H1 (cell line): ENCODE data around the gene MYCBPAP. TPM values are rescaled to one million over a fixed set of nuclear protein-coding genes. Genes with fewer than 3 reads are reported as not detected.

Experiments used
- CHD2 ChIP-seq: IDR thresholded peaks from 2 replicates; pipeline ENCODE4 v1.6.1; 2012; ENCODE audit warnings: low read length, improper control_type of control experiment
- NRF1 ChIP-seq: IDR thresholded peaks from 2 replicates; pipeline ENCODE4 v1.6.1; 2011; ENCODE audit warnings: mild to moderate bottlenecking, low read depth, low read length, improper control_type of control experiment
- polyA plus RNA-seq, 7 experiments: library from polyadenylated mRNA; depleted of rRNA in 3 of 7; stranded (reverse) in 5 of 7; unstranded in 2 of 7; fragments of >200 nt in 5 of 7; fragments of 200-250 nt in 2 of 7; gene quantifications; 1 replicate in 5 of 7; 2 replicates in 1 of 7; 4 replicates in 1 of 7; pipeline versions ENCODE4 v1.2.1 to v1.2.3, GENCODE V29; 2011 to 2013; ENCODE audit warnings: missing spikeins in 2 of 7, mixed read lengths in 2 of 7
- total RNA-seq: library from RNA; stranded (reverse); fragmentation: NEBNext Ultra II Directional; extraction: Animal tissue kit (Norgen Biotek cat#: 25700); gene quantifications from 2 replicates; pipeline ENCODE4 v1.2.1, GENCODE V29; 2021
- TF ChIP-seq, protein P1 (sequence below): IDR thresholded peaks from 2 replicates; pipeline ENCODE4 v1.6.1; 2011; ENCODE audit warnings: low read length, improper control_type of control experiment
- TF ChIP-seq, protein P2 (sequence below), 3 experiments: IDR thresholded peaks; 1 replicate in 2 of 3; 2 replicates in 1 of 3; pipeline versions ENCODE4 v1.5.1 to v1.6.1; 2011; ENCODE audit warnings: low read length in 3 of 3, mild to moderate bottlenecking in 3 of 3, inconsistent platforms in 2 of 3, low read depth in 1 of 3, moderate library complexity in 1 of 3; ENCODE audit not compliant: insufficient read depth in 1 of 3; ENCODE audit errors: control extremely low read depth in 1 of 3

The MYCBPAP gene
- total and polyA plus RNA-seq, 2 of the 8 experiments (the other 6 are each of a cell fraction or from before 2014, with no cell fraction given): 0.89 to 3.3 TPM

DNA sequence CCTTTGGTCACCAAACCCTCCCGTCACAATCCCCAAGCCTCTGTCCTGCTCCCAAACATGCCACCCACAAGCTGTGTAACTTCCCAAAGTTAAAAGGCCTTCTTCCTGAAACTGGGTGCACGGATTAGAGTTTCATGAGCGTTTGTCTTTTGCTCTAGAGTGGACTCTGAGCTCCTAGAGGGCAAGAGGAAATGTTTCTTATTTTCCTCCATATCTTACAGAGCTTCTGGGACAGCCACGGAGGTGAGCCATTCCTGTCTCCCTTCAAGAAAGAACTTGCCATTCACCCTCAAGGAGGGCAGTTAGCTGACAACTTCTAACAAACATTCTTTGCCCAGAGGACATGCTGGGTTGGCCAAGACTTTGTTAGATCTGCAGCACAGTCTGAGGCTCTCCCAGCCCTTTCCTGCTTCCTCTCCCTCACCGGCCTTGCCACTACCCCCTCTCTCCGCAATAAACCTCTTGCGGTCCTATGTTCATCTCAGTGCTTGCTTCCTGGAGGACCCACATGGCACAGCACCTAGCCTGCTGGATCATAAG lies 2.6 kb upstream of the MYCBPAP start (continued):
- TF ChIP-seq, protein P1, sequence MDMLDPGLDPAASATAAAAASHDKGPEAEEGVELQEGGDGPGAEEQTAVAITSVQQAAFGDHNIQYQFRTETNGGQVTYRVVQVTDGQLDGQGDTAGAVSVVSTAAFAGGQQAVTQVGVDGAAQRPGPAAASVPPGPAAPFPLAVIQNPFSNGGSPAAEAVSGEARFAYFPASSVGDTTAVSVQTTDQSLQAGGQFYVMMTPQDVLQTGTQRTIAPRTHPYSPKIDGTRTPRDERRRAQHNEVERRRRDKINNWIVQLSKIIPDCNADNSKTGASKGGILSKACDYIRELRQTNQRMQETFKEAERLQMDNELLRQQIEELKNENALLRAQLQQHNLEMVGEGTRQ: no peak
- no peak for TF ChIP-seq NRF1
- TF ChIP-seq CHD2: no peak
- TF ChIP-seq, protein P2, sequence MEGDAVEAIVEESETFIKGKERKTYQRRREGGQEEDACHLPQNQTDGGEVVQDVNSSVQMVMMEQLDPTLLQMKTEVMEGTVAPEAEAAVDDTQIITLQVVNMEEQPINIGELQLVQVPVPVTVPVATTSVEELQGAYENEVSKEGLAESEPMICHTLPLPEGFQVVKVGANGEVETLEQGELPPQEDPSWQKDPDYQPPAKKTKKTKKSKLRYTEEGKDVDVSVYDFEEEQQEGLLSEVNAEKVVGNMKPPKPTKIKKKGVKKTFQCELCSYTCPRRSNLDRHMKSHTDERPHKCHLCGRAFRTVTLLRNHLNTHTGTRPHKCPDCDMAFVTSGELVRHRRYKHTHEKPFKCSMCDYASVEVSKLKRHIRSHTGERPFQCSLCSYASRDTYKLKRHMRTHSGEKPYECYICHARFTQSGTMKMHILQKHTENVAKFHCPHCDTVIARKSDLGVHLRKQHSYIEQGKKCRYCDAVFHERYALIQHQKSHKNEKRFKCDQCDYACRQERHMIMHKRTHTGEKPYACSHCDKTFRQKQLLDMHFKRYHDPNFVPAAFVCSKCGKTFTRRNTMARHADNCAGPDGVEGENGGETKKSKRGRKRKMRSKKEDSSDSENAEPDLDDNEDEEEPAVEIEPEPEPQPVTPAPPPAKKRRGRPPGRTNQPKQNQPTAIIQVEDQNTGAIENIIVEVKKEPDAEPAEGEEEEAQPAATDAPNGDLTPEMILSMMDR (IDR thresholded peaks at IDR 0.05; ENCODE audit: control extremely low read depth in 1 of 3, insufficient read depth in 1 of 3, low read depth in 1 of 3, low read length in 3 of 3): no peak
